Lung (tissue), 12 donors: ENCODE results near the gene NR6A1. TPM values are rescaled to one million over a fixed set of nuclear protein-coding genes. Genes with fewer than 3 reads are reported as not detected.

Experiments
- ATAC-seq: fragments of 200-7000 bp; cut with Tn5 transposase; one replicate; pipeline ENCODE4 v1.9.1; 2020; ENCODE audit warnings: moderate number of reproducible peaks; ENCODE audit not compliant: insufficient read depth, low FRiP score
- DNase-seq, 3 donors: peaks; one replicate each; pipeline ENCODE4 v3.0.0-alpha.2; 2013 to 2017
- H3K27ac ChIP-seq, 2 donors: one replicate each; pipeline ENCODE4 v1.5.1; 2013; ENCODE audit warnings: mild to moderate bottlenecking in 2 of 2, moderate library complexity in 2 of 2, control low read depth in 1 of 2, inconsistent platforms in 1 of 2, low read depth in 1 of 2, low read length in 1 of 2
- H3K27me3 ChIP-seq, 3 donors: one replicate each; pipeline ENCODE4 v1.5.1; 2013; ENCODE audit warnings: low read length in 2 of 3; ENCODE audit not compliant: control insufficient read depth in 3 of 3, insufficient read depth in 3 of 3
- H3K36me3 ChIP-seq, 4 donors: one replicate each; pipeline ENCODE4 v1.5.1; 2013; ENCODE audit warnings: low read length in 4 of 4, mild to moderate bottlenecking in 1 of 4, moderate library complexity in 1 of 4; ENCODE audit not compliant: control insufficient read depth in 4 of 4, insufficient read depth in 4 of 4
- H3K4me1 ChIP-seq, 5 donors: one replicate each; pipeline ENCODE4 v1.5.1; 2013; ENCODE audit warnings: low read length in 5 of 5, mild to moderate bottlenecking in 2 of 5, moderate library complexity in 1 of 5; ENCODE audit not compliant: control insufficient read depth in 5 of 5, insufficient read depth in 5 of 5
- H3K4me3 ChIP-seq: one replicate; pipeline ENCODE4 v1.5.1; 2013; ENCODE audit warnings: mild to moderate bottlenecking, control low read depth, moderate library complexity
- H3K9ac ChIP-seq, 2 donors: one replicate each; pipeline ENCODE4 v1.5.1; 2013; ENCODE audit warnings: low read length in 2 of 2, control low read depth in 1 of 2; ENCODE audit not compliant: insufficient read depth in 1 of 2
- H3K9me3 ChIP-seq, 4 donors: one replicate each; pipeline ENCODE4 v1.5.1; 2013; ENCODE audit warnings: low read length in 3 of 4, mild to moderate bottlenecking in 1 of 4, moderate library complexity in 1 of 4; ENCODE audit not compliant: control insufficient read depth in 4 of 4, insufficient read depth in 3 of 4
- WGBS, 2 donors: extraction: QIAGEN DNeasy Blood & Tissue Kit; methylation state at CpG; one replicate each; pipeline ENCODE4 v1.1.7; 2013; 5-methylcytosine and 5-hydroxymethylcytosine counted together
- polyA plus RNA-seq, 2 donors: library from polyadenylated mRNA; stranded (reverse); fragments of 200-250 nt; gene quantifications; one replicate each; pipeline ENCODE4 v1.2.1, GENCODE V29; 2013
- total RNA-seq, 2 donors: library from RNA; depleted of rRNA in 1 of 2; stranded (reverse); fragments of >200 nt in 1 of 2; gene quantifications; one replicate each; pipeline ENCODE4 v1.2.1, GENCODE V29; 2014 to 2021
- TF ChIP-seq, protein P1 (sequence below): IDR thresholded peaks from 2 replicates; pipeline ENCODE4 v1.5.1; 2012; ENCODE audit warnings: mild to moderate bottlenecking; ENCODE audit errors: control extremely low read depth, extremely low read depth
- donor health status: control.
- donor health status: control.
- donor health status: Bipolar disorder and iron deficiency.
- donor health status: healthy.
- donor health status: DM: yes; HTN: yes; CAD: no.

NR6A1 gene
- total and polyA plus RNA-seq, 4 donors, result 0.94 to 4.0 (median 2.4) TPM

- no peak overlapping the region for H3K9ac ChIP-seq
These were observed 275.7 kb downstream of the NR6A1 start for GRCh38 chr9:124495126-124496074.

DNA sequence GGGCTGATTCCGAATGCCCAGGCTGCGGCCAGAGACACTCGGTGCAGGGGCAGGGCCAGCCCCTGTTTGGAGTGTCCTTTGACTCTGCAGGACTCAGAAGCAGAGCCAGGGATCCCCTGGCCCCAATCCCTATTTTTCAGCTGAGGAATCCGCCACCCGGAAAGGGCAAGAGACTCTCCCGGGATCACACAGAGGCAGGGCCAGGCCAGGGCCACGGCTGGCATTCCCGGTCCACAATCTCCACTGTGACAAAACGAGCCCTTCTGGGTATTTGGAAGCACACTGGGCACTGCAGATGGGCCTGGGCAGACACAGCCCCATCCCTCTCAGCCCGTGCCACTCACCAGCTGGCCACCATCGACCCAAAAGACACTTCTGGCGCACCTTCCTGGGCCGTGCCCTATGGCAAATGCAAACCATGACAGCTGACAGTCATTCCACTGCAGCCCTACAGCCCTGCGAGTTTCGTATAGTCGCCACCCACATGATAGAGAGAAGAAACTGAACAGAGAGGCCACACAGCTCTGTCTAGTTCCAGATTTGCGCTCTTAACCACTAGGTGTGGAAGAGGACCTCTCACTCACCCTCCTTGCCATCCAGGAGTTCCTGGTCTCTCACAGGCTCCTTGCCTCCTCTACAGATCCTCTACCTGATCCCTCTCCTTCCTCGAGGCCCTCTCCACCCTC, 277.2 kb downstream of the NR6A1 start:
- Histone ChIP-seq H3K4me3 (no peak overlapping the region), H3K27ac (no peak overlapping the region), H3K36me3 (no peaks in the 10 kb centered on the region), H3K27me3 (peaks cover 0 to 15% (median 5%) of the 10 kb centered on the region in 3 donors), H3K9ac (no peak overlapping the region), H3K4me1 (no peaks in the 10 kb centered on the region), H3K9me3 (no peaks in the 10 kb centered on the region)
- ATAC-seq, result no peak
- WGBS, 2 donors, result 83 to 85% methylated on average over 18 of the region's 18 CpGs
- TF ChIP-seq, protein P1, sequence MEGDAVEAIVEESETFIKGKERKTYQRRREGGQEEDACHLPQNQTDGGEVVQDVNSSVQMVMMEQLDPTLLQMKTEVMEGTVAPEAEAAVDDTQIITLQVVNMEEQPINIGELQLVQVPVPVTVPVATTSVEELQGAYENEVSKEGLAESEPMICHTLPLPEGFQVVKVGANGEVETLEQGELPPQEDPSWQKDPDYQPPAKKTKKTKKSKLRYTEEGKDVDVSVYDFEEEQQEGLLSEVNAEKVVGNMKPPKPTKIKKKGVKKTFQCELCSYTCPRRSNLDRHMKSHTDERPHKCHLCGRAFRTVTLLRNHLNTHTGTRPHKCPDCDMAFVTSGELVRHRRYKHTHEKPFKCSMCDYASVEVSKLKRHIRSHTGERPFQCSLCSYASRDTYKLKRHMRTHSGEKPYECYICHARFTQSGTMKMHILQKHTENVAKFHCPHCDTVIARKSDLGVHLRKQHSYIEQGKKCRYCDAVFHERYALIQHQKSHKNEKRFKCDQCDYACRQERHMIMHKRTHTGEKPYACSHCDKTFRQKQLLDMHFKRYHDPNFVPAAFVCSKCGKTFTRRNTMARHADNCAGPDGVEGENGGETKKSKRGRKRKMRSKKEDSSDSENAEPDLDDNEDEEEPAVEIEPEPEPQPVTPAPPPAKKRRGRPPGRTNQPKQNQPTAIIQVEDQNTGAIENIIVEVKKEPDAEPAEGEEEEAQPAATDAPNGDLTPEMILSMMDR, result no peak
- no peak for DNase-seq

More at GRCh38 chr9:124495126-124496074, 275.7 kb downstream of the NR6A1 start:
- H3K4me1 ChIP-seq, result no peaks in the 10 kb centered on the region
- no peaks in the 10 kb centered on the region for H3K9me3 ChIP-seq
- DNase-seq (no peak), ATAC-seq (no peak)
- no peak overlapping the region for H3K27ac ChIP-seq
- peaks cover 2 to 11% (median 5%) of the 10 kb centered on the region in 3 donors for H3K27me3 ChIP-seq
- no peak overlapping the region for H3K4me3 ChIP-seq
- 66 to 81% methylated on average over 31 of the region's 31 CpGs for WGBS, 2 donors
- TF ChIP-seq, protein P1, result no peak
- H3K36me3 ChIP-seq, result no peaks in the 10 kb centered on the region

- Histone ChIP-seq H3K27ac (no peak overlapping the region), H3K9ac (no peak overlapping the region), H3K4me1 (no peaks in the 10 kb centered on the region), H3K4me3 (no peak overlapping the region), H3K27me3 (peaks cover 5 to 19% (median 5%) of the 10 kb centered on the region in 3 donors), H3K36me3 (no peaks in the 10 kb centered on the region), H3K9me3 (no peaks in the 10 kb centered on the region)
- ATAC-seq (no peak), DNase-seq (no peak)
- WGBS, 2 donors, result 91 to 93% methylated on average over 4 of the region's 4 CpGs
- TF ChIP-seq, protein P1, result no peak
These were observed 277.9 kb downstream of the NR6A1 start for GRCh38 chr9:124493218-124493617.
